Esophagus squamous epithelium (tissue), 4 donors: ENCODE data around the gene ACTG1.

Experiments used
- CTCF ChIP-seq, 6 experiments: fragments of 450-650 bp in 4 of 6; fragments of 200-600 bp in 2 of 6; sonication (generic) in 2 of 6; IDR thresholded peaks; one replicate each; pipeline ENCODE4 v1.5.1; 2016 to 2019; ENCODE audit warnings: antibody characterized with exemption in 6 of 6, mild to moderate bottlenecking in 4 of 6, moderate library complexity in 4 of 6
- POLR2A ChIP-seq, 4 donors: fragments of 450-650 bp; IDR thresholded peaks; one replicate each; pipeline ENCODE4 v1.6.1; 2017; ENCODE audit warnings: antibody characterized with exemption in 4 of 4, mild to moderate bottlenecking in 4 of 4, moderate library complexity in 3 of 4

DNA sequence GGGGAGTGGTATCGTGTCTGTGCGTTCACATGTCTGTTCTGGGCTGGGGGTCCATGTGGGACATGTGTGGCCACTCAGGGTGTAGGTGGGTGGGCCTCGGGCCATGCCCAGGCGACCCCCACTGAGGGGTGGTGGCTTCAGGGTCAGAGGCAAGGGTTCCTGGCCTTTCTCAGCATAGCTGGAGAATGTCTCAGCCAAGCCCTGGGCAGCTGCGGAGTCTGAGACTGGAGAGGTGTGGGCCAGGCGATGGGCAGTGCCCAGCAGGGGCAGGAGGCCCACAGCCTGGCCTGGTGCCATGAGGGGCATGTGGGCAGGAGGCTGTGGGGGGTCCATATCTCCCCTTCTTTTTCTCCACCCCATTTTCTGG, 16.8 kb upstream of the ACTG1 start:
- no peak for TF ChIP-seq CTCF (IDR thresholded peaks at IDR 0.05)
- TF ChIP-seq POLR2A (IDR thresholded peaks at IDR 0.05) = no peak
